Stimulated activated CD4-positive, alpha-beta T cell treated with anti-CD3 and anti-CD28 coated beads, Interleukin-15, amount 100 ng/mL, for 48 hours (primary cell): ENCODE data around the gene ZFHX2.

ENCODE experiments used
- DNase-seq, 2 donors: peaks; one replicate each; pipeline ENCODE4 v3.0.0-alpha.2; 2020; ENCODE audit warnings: low read depth in 2 of 2

ZFHX2 gene

DNA sequence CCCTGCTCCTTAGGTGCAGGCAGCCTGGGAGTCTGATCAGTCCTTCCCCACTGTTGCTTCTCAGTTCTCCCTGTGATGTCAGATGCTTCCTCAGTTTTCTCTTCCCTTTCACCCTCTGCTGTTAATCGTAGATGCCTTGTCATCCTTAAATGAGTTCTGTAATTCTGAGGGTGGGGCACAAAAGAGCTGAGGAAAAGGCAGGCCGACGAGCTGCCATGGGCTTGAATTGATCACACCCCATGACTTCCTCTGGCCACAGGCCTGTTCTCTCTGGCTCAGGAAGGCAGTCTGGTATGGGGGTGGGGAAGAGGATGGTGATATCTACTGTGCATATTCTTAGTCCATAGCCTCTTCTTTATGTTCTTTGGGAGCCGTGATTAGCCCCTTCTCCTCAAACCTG, 21.3 kb upstream of the ZFHX2 start:
- DNase-seq = no peak

DNA sequence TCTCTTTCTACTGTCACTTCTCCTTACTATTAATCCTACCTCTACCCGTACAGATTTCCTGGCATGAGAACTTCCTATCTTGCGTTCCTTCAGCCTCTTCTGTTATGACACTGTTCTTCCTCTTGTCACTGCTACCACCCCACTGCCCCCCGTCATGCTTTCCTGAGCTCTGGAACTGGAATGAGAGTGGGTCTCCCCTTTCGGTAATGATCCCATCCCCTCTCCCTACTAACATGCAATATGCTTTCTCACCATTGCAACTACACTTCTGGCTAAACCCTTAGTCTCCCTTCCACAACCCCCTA, 20.9 kb upstream of the ZFHX2 start:
- no peak for DNase-seq

GRCh38 chr14:23571701-23572523, 20.3 kb upstream of the ZFHX2 start:
- DNase-seq = no peak

- no peak for DNase-seq
Measured at GRCh38 chr14:23570806-23571483, 19.4 kb upstream of the ZFHX2 start.

- DNase-seq = no peak
Measured at GRCh38 chr14:23569443-23570151, 18.0 kb upstream of the ZFHX2 start.

GRCh38 chr14:23568600-23569331, 17.2 kb upstream of the ZFHX2 start:
- no peak for DNase-seq

- no peak for DNase-seq
Measured at GRCh38 chr14:23568021-23568599, 16.5 kb upstream of the ZFHX2 start.

DNA sequence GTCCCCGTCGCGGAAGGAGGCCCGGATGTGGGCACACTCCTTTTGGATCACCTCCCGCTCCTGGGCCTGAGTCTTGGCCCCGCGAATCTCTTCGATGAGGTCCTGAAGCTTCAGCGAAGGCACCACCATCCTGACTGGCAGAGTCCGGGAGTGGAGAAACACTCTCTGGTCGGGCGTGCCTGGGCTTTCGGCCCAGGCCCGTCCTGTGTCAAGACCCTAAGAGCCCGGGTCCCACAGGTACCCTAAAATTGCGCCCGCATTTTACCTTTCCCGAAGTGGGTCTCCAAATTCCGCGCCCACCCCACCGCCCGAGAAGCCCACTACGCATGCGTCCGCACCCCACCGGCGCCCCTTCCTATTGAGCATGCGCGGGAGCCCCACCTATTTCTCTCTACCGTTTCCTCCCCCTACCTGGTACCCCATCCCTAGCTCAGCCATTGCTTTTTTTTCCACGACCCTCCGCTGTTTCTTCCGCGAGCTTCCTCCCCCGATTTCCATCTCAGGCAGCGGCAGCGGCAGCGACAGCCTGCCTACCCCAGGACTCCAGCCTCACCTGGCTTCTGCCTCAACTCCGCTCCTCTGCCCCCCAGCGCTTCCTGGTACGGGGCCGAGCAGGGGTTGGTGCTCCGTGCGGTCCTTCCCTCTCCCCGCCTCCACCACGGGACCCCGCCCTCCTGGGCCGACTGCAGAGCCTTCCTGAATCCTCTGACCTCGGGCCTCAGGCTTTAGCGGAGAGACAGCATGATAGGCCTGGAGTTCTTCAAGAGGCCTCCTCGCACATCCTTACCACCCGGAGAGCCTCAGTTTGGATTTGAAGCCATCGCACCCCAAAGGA, 15.8 kb upstream of the ZFHX2 start, which contains the start of gene AP1G2:
TSS of gene AP1G2 (minus strand) at position 606 of the 835 bp plus-strand sequence. CDS start at position 129, 477 bp downstream.
- peak; percentile 79 to 90 for DNase-seq

DNA sequence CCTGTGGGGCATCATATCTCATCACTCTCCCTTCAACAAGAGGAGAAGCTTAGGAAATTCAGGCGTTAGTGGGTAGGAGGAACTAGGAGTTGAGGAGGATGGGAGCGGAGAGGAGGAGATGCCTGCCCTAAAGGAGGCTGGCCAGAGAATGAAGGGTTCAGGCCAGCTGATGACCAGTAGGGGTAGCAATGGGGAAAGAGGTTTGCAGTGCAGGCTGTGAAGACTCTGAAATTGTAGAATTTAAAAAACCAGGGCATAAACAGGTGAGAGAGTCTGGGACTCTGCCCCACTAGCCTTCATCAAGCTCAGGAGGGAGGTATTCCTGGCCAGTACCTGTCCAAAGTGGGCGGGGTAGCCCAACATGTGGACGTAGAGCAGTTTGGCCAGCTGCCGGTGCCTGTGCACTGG, 15.2 kb upstream of the ZFHX2 start:
- no peak for DNase-seq

- no peak for DNase-seq
Measured at GRCh38 chr14:23566112-23566777, 14.7 kb upstream of the ZFHX2 start.

DNA sequence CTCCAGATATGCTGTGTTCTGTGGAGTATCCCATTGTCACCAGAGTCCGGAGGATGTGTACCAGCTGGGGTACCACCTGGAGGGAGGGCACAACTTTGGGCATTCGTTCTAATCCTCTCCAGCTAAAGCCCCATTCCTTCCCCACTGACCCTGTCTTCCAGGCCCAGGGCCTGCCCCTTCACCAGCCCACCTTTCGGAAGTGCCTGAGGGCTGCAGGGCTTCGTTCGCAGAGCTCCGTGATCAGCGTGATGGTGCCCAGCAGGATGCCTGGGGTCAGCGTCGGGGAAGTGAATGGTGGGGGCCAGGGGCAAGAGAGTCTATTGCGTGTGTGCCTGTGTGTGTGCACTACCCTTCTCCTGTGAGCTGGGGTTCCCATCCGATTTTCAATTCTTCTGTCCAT, 14.1 kb upstream of the ZFHX2 start:
- no peak for DNase-seq

- no peak for DNase-seq
Measured at GRCh38 chr14:23564876-23565275, 13.3 kb upstream of the ZFHX2 start.

DNA sequence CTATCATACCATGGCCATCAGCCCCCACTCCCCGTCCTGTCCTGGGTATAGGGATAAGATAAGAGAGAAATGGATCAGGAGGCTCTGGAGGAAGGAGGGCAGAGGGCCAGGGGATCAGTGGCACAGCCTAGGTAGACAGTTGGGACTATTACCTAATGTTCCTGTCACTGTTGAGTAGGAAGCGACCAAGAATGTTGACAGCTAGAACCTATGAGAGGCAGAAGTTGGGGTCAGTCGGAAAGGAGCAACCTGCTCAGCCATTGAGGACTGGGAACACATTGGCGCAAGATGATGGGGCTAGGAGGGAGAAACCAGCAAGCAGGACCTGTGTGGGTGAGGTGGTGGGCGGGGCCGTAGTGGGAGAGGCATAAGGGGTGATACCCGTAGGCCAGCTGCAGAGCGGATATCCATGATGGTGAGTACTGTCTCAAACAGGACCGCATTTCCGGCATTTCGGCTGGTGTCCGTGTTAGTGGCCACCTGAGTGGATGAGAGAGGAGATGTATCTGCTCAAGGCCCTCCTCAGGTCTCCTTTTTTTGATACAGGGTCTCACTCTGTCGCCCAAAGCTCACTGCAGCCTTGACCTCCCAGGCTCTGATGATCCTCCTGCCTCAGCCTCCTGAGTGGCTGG, 12.7 kb upstream of the ZFHX2 start:
- DNase-seq = no peak

DNA sequence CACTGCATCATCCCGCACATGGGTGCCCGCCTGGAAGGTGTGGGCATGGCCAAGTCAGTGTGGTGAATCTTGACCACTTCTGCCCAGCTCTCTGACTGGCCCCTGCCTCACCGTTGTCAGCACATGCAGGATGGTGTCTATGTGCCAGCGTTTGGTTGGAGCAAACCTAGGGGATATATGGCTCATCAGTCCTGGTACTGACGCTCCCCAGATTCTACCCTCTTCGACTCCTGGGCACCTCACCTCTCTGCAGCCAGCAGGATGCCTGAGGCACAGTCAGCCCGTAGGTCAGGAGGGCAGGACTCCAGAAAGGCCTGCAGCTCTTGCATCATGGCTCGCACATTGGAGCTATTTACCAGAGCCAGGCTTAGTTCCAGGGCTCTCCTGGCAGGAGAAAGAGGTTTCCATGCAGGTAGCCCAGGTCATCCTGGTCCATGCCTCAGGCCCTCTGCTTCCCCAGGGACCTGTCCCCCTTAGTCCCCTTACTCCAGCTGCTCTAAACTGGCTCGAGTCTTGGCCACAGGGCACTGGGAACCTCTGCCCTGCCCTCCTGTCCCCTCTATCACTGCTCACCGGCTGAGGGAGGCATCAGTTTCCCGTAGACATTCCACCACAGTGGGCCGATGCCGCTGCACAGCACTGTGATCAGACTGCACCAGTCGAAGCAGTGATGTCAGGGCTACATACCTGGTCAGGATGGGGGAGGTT, 12.1 kb upstream of the ZFHX2 start:
- no peak for DNase-seq

GRCh38 chr14:23562822-23563472, 11.4 kb upstream of the ZFHX2 start:
- peak in 1 of 2 donors; percentile 36 for DNase-seq

GRCh38 chr14:23561873-23562821, 10.6 kb upstream of the ZFHX2 start:
- no peak for DNase-seq

GRCh38 chr14:23561259-23561658, 9.7 kb upstream of the ZFHX2 start:
- DNase-seq = no peak
